HK-2 (cell line): ENCODE data around the gene RRP8.

Source experiments
- DNase-seq: peaks from one replicate; pipeline ENCODE4 v3.0.0-alpha.2; 2018; ENCODE audit not compliant: unreplicated experiment

The RRP8 gene

DNA sequence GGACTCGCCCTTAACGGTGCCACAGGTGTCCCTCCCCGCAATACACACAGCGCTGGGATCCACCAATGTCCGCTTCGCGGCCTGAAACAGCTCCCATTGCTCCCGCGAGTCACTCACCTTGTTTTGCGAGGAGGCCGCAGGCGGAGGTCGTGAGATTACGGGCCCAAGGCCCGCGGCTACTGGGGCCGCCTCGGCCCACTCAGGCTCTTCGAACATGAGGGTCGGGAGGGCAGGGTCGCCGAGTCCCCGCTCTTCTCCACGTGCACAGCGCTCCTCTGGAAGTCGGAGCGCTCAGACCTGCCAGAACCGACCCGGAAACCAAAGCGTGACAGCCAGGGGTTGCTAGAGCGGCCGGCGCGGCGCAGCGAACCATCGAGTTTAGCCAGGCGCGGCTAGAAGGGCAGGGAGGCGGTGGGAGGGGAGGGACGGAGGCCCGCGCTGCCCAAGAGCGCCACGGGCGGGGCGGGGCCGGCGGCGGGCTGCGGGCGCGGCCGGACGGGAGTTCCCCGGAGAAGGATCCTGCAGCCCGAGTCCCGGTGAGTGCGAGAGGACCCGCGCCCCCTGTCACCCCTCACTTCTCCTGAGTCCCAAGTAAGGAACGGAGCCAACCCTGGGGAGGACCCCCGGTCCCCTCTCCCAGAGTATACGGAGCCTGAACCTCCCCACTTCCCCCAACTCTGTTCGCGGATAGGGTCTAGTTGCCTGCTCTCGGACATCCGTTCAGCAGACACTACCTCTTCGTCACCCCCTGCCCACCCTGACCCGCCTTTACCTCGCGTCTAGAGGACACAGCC, at the start of gene RRP8, which contains the start of gene ILK:
Gene RRP8, minus strand, starts transcription at position 330 of the 794 bp plus-strand sequence. Its CDS starts 114 bp downstream, at position 216.
Gene ILK, plus strand, starts transcription at position 488 of the 794 bp plus-strand sequence. CDS start 498 bp downstream, outside the sequence.
- peak; percentile 79 for DNase-seq

DNA sequence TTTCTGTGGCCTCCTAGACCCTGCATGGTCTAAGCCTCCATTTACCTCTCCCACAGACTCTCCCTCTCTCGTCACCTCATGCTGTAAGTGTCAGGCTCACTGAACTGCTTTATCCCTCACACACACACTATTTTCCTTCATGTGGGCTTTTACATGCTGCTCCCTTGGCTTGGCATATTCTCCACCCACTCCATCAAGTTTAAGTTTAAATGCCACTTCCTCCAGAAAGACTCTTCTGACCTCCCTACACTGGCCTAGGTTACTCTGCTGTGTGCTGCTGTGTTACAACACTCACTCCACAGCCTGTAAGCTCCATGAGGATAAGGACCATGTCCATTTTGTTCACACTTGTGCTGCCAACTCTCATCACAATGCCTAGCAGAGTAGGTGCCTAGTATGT, 49.7 kb upstream of the RRP8 start:
- DNase-seq = no peak

DNA sequence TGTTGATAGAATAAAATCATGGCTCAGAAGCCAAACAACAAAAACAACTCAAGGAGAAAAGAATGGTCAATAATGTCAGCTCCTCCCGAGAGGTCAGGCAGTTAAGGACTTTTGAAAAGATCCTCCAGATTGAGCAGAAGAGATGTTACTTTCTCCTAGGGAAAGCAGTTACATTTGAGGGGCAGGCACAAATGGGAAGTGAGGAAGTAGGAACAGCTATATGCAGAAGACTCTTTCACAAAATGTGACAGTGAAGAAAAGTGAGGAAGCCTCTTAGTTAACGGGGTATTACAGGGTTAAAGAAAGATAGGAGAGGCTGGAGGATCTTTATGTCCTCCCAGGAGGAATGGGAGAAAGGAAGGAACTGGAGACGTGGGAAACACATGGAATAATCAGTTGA, 48.8 kb upstream of the RRP8 start:
- no peak for DNase-seq

- DNase-seq = no peak
Observed at GRCh38 chr11:6650980-6651379, 47.6 kb upstream of the RRP8 start.

DNA sequence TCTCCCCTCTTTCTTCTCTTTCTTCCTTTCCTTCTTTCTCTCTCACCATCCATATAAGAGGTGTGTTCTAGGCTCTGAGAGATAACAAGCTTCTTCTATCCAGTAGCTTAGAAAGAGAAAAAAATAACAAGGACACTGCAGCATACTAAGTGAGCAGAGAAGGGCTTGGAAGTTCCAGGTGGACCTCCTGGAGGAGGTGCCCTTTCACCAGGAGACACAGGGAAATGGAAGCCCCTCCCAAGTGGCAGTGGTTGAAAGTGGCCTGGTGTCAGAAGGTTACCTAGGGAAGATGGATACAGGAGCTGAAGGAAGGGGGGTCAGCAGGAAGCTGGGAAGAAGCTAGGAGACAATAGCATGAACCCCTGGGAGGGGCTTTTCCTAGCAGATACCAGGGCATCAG, 46.7 kb upstream of the RRP8 start:
- no peak for DNase-seq

DNA sequence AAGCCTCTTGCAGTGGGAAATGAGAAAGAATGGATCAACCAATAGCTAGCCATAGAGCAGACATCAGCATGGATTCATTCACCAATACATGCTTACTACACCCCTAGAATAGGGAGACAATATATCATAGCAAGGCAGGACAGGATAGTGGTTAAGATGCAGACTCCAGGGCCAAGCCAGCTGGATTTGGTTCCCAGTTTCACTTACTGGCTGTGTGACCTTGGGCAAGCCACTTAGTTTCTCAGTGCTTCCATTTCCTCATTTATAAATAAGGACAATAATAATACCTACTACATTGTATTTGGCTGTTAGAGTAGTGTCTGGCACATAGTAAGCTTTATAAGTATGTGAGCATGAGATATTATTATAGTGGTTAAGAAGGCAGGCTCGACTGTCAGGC, 45.1 kb upstream of the RRP8 start:
- DNase-seq = no peak

- DNase-seq = no peak
Observed at GRCh38 chr11:6647836-6648235, 44.4 kb upstream of the RRP8 start.

DNA sequence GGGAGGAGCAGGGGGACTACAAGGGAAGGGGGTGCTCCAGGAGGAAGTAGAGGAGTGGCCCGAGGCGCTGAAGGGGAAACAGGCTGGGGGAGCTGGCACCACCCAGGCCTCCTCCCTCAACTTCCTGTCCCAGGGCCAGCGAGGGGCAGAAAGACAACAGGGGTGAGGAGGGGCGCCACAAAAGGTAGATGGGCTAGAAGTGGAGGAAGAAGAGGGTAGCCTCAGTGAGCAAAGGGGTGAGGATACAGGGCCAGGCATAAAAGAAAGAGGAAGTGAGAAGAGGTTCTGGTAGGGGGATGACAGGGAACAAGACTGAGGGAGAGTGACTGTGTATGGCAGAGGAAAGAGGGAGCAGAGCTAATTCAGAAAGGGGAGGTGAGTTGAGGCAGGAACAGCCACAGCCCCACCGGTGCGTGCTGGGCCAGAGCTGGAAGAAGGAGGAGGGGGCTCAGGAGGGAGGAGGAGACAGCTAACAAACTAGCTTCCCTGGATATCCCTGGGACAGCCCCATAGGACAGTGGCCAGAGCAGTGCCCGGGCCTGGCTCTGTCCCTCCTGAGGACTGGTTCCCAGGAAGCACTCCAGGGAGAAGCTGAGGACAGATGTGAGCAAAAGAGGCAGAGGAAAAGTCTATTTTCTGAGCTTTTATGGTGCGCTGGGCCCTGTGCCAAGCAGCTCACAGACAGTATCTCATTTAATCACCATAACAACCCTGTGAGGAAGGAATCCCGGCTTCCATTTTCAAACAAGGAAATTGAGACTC, 43.7 kb upstream of the RRP8 start:
- no peak for DNase-seq

DNA sequence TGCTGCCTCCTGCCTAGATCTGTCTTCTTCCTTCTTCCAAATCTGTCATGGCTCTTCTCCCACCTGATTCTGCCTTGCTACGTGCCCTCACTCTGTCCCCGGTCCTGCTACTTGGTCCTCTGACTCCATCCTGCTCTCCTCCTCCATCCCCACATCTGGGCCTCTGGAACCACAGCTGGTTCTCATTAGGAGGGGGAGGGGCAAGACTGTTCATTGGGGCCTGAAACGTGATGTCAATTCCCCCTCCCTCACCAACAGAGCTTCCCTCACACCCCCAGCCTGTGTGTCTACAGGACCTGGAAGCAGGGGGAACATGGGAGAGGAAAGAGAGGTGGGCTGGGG, 43.1 kb upstream of the RRP8 start:
- no peak for DNase-seq

DNA sequence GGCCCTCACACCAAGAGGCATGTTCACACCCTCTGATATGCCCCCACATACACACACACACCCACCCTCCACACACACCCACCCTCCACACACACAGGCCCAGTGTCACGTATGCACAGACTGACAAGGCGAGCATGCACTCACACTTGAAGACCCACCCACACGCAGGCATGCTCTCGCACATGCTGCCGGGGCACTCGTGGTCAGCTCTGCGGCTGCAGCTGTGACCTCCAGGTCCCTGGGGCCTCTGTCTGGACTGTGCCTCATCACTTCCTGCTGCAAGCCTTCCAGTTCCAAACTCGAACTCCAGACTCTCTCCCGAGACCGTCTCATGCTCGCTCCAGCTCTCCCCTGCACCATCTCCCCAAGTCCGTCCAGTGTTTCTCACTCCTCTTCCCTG, 42.7 kb upstream of the RRP8 start:
- DNase-seq = no peak

GRCh38 chr11:6642957-6643356, 39.5 kb upstream of the RRP8 start:
- no peak for DNase-seq

DNA sequence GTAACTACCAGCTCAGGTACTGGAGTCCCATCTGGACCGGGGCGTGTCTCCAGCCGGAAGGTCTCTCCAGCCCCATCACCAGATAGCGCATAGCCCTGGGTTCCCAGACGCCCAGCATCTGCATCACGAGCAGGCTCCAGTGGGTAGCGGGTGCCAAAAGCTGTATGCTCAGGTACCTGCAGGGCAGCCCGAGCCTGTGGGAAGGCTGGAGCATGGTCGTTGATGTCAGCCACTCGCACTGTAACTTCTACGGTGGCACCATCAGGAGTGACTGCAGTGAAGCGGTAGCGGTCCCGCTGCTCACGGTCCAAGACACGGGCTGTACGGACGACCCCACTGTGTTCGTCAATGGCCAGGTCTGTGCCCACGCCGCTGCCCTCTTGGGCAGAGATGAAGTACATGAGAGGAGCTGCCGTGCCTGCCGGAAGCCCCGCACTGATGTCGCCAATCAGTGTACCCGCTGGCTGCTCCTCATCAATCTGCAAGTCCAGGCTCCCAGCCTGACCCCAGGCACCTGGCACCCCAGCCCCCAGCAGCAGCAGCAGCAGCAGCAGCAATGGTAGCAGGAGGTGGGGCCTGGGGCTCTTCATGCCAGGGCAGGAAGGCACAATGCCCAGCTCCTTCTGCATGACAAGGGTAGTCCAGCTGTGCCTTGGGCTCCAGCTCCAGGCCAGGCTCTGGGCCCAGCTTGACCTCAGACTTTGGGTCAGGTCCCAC, 37.7 kb upstream of the RRP8 start:
- DNase-seq = no peak

- DNase-seq = no peak
Observed at GRCh38 chr11:6640036-6640984, 36.9 kb upstream of the RRP8 start.

- DNase-seq = no peak
Observed at GRCh38 chr11:6638429-6638828, 35.0 kb upstream of the RRP8 start.

GRCh38 chr11:6637871-6638270, 34.5 kb upstream of the RRP8 start:
- DNase-seq = no peak

DNA sequence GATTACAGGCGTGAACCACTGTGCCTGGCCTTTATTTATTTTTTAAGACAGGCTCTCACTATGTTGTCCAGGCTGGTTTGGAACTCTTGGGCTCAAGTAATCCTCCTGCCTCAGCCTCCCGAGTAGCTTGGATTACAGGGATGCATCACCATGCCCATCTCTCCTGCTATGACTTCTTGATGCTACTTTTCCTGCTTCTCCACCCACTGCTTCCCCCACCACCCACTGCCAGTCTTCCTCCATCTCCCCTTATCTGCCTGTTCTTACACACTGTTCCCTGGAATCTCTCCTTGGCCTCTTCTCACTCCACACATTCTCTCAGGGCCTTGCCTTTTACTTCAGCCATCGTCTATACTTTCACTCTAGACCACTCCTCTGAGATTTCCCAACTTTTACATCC, 33.1 kb upstream of the RRP8 start:
- no peak for DNase-seq

DNA sequence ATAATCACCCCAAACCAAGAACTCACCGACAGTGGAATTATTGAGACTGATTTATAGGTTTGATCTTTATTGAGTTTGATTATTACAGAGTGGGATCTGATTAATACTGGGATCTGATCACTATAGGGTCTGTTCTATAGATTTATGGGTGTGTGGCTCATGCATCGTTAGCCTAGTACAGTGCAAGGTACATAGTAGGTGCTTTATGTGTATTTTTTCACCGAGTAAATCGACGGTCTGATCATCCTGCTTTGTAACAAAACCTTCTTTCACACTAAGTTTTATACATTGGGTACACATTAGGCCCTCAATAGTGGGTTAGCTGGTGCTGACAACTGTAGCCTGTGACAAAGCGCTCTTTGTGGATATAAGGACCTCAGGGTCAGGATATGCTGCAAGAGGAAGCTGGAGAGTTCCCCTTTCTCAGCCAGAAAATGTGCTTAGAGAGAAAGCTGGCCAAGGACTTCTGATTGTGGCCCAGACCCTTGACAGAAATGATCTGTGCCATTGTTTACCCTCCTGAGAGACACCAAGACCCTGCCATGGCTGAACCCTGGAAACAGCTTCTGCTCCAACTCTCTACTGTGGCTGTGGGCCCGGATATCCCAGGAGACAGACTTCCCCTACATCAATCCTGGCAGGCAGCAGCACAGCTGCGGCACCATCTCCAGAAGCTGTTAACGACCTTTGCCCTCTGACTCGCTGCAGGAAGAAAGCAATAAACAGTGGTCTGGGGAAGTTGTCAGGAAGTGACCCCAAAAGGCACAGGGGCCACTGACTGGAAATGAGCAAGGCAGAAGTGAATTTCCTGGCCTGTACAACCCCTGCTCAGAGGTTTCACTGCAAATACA, 31.9 kb upstream of the RRP8 start:
- DNase-seq = no peak

DNA sequence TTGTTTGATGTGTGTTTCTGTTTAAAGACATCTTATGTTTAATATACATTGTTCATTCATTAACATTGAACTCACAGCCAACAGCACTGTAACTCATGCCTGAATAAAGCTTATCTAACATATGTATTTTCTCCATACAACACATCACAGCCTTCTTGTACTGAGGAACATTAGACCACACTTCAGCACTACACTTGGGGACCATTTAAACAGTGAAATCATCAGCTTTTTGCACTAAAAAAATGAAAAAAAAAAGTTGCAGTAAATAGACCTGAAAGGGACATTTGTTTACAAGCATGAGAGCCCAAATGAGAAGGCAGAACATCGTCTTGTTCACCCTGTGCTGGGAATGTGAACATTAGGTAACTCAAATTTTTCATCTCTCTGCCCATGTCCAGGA, 31.1 kb upstream of the RRP8 start:
- no peak for DNase-seq

DNA sequence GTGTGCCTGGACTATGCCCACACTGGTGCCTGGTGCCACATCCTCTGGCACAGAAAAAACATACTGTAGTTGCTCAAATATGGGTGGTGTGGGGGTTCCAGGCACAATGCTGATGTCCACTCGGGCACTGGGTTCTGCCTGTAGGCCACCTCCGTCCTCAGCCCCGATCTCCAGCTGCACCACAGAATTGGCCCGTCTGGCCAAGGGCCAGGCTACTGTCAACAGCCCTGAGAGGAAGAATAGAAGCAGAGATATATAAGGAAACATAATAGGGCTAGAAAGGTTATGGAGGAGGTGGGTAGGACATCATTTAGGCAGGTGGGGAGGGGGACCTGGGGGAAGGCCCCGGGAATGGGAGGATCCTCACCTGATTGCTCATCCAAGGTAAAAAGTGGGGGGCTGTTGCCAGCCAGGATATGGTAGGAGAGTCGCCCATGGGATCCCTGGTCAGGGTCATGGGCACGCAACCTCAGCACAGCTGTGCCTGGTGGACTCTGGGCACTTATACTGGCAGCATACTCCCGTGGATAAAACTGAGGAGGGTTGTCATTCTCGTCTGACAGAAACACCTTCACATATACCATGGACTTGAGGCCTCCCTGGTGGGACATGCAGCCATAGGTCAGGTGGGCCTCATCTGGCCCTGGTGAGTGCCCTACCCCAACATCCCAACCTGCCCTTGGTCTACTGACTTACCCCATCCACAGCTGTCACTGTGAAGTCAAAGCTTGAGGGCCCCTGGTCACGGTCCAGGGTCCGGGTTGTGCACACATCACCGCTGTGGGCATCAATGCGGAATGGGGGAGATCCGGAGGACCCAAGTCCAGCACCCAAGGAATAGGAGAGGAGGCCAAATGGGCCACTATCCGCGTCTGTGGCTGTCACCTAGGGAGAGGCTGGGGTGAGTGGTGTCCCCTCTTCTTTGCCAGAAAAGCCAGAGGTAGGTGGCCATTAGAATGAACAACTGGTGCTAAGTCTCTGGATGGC, 30.3 kb upstream of the RRP8 start:
- DNase-seq = no peak
